Lower leg skin (tissue), 4 donors: ENCODE measurements around the gene SNAI3. TPM values are rescaled to one million over a fixed set of nuclear protein-coding genes. Genes with fewer than 3 reads are reported as not detected.

Experiments used
- DNase-seq, 2 donors: peaks; one replicate each; pipeline ENCODE4 v3.0.0-alpha.2; 2019; ENCODE audit warnings: low spot score in 2 of 2
- H3K4me3 ChIP-seq: fragments of 200-600 bp; sonication (generic); 2 replicates; pipeline ENCODE4 v1.5.1; 2017; ENCODE audit warnings: mild to moderate bottlenecking, low read depth; ENCODE audit not compliant: poor library complexity, severe bottlenecking
- CTCF ChIP-seq, 3 donors: fragments of 450-650 bp; IDR thresholded peaks; one replicate each; pipeline ENCODE4 v1.5.1; 2016; ENCODE audit warnings: antibody characterized with exemption in 3 of 3, mild to moderate bottlenecking in 3 of 3, moderate library complexity in 2 of 3
- POLR2A ChIP-seq, 2 donors: fragments of 450-650 bp; IDR thresholded peaks; one replicate each; pipeline ENCODE4 v1.6.1; 2016 to 2017; ENCODE audit warnings: antibody characterized with exemption in 2 of 2, mild to moderate bottlenecking in 1 of 2, moderate library complexity in 1 of 2
- WGBS, 2 donors: methylation state at CpG; one replicate each; pipeline ENCODE4 v1.1.5; 2018; 5-methylcytosine and 5-hydroxymethylcytosine counted together
- intact Hi-C: fragments of 100-400 bp; cut with DNase I; formaldehyde crosslinking; loops from one replicate; pipeline ENCODE4 v1.15.0; 2023; ENCODE audit warnings: low total_unique reads
- total RNA-seq, 4 donors: library from RNA; depleted of rRNA; stranded (reverse); fragments of >200 nt; gene quantifications; one replicate each; pipeline ENCODE4 v1.1.0, GENCODE V29; 2016

The SNAI3 gene
- total RNA-seq, 4 donors from 2014 or later, result 0.17 to 0.81 (median 0.29) TPM

- peak in 1 of 2 donors; percentile 88 for DNase-seq
- TF ChIP-seq POLR2A (IDR thresholded peaks at IDR 0.05) (no peak), CTCF (IDR thresholded peaks at IDR 0.05) (no peak)
- intact Hi-C loops, result no loop called here
- 31 to 33% methylated on average over 26 to 28 of the region's 28 CpGs for WGBS, 2 donors
- H3K4me3 ChIP-seq, result peak overlapping the region; percentile 19
Measured at GRCh38 chr16:88634994-88635670, 51.2 kb downstream of the SNAI3 start.

- TF ChIP-seq CTCF (IDR thresholded peaks at IDR 0.05) (no peak), POLR2A (IDR thresholded peaks at IDR 0.05) (no peak)
- intact Hi-C loops, result no loop called here
- peak in 1 of 2 donors; percentile 84 for DNase-seq
- 5 to 10% methylated on average over 47 to 60 of the region's 82 CpGs for WGBS, 2 donors
- H3K4me3 ChIP-seq, result peak overlapping the region; percentile 19
Measured at GRCh38 chr16:88634141-88634993, 51.9 kb downstream of the SNAI3 start.

GRCh38 chr16:88633684-88634140, 52.6 kb downstream of the SNAI3 start:
- TF ChIP-seq POLR2A (IDR thresholded peaks at IDR 0.05) (no peak), CTCF (IDR thresholded peaks at IDR 0.05) (no peak)
- 34 to 38% methylated on average over 11 of the region's 23 CpGs for WGBS, 2 donors
- H3K4me3 ChIP-seq, result no peak overlapping the region
- intact Hi-C loops, result no loop called here
- DNase-seq, result no peak

GRCh38 chr16:88632587-88632930, 53.7 kb downstream of the SNAI3 start:
- WGBS, 2 donors, result 90 to 92% methylated on average over 11 of the region's 11 CpGs
- DNase-seq, result no peak
- H3K4me3 ChIP-seq, result no peak overlapping the region
- TF ChIP-seq POLR2A (IDR thresholded peaks at IDR 0.05), result no peak
- TF ChIP-seq CTCF (IDR thresholded peaks at IDR 0.05), result no peak
- intact Hi-C loops, result no loop called here

- intact Hi-C loops, result no loop called here
- no peak overlapping the region for H3K4me3 ChIP-seq
- TF ChIP-seq POLR2A (IDR thresholded peaks at IDR 0.05), result no peak
- no peak for TF ChIP-seq CTCF (IDR thresholded peaks at IDR 0.05)
- DNase-seq, result no peak
- 86 to 89% methylated on average over 25 to 30 of the region's 30 CpGs for WGBS, 2 donors
Measured at GRCh38 chr16:88631920-88632586, 54.3 kb downstream of the SNAI3 start.
